ENCODE data around the gene TRAPPC5. TPM values are rescaled to one million over a fixed set of nuclear protein-coding genes. Genes with fewer than 3 reads are reported as not detected.

TRAPPC5 gene
- total RNA-seq, 3 donors from 2014 or later = 72.5 to 97.0 (median 91.1) TPM

- no peaks in the 10 kb centered on the region for H3K36me3 ChIP-seq (ENCODE audit: low read depth)
- ATAC-seq = no peak
- no peak overlapping the region for H3K4me3 ChIP-seq
- H3K9me3 ChIP-seq = no peaks in the 10 kb centered on the region
- H3K4me1 ChIP-seq (ENCODE audit: low read depth) = no peaks in the 10 kb centered on the region
- intact Hi-C loops (cut with DNase I, micrococcal nuclease) = no loop called here
- DNase-seq = no peak
- no peak for TF ChIP-seq CTCF (IDR thresholded peaks at IDR 0.05)
These were observed 48.6 kb downstream of the TRAPPC5 start for GRCh38 chr19:7729211-7729610.

GRCh38 chr19:7729831-7730285 lies 49.2 kb downstream of the TRAPPC5 start:
- ATAC-seq (peak; percentile 21), DNase-seq (no peak)
- H3K9me3 ChIP-seq = no peaks in the 10 kb centered on the region
- H3K4me1 ChIP-seq (ENCODE audit: low read depth) = no peaks in the 10 kb centered on the region
- TF ChIP-seq CTCF (IDR thresholded peaks at IDR 0.05) = no peak
- no peaks in the 10 kb centered on the region for H3K36me3 ChIP-seq (ENCODE audit: low read depth)
- no peak overlapping the region for H3K4me3 ChIP-seq
- intact Hi-C loops (cut with DNase I, micrococcal nuclease) = no loop called here

- H3K9me3 ChIP-seq = no peaks in the 10 kb centered on the region
- DNase-seq (no peak), ATAC-seq (no peak)
- intact Hi-C loops (cut with DNase I, micrococcal nuclease) = no loop called here
- H3K4me1 ChIP-seq (ENCODE audit: low read depth) = no peaks in the 10 kb centered on the region
- H3K36me3 ChIP-seq (ENCODE audit: low read depth) = no peaks in the 10 kb centered on the region
- no peak overlapping the region for H3K4me3 ChIP-seq
- TF ChIP-seq CTCF (IDR thresholded peaks at IDR 0.05) = no peak
These were observed 49.9 kb downstream of the TRAPPC5 start for GRCh38 chr19:7730286-7731217.

- no peak for ATAC-seq
- intact Hi-C loops (cut with DNase I, micrococcal nuclease) = no loop called here
- Histone ChIP-seq H3K4me3 (no peak overlapping the region), H3K4me1 (ENCODE audit: low read depth) (no peaks in the 10 kb centered on the region), H3K36me3 (ENCODE audit: low read depth) (no peaks in the 10 kb centered on the region), H3K9me3 (no peaks in the 10 kb centered on the region)
- TF ChIP-seq CTCF (IDR thresholded peaks at IDR 0.05) = no peak
- no peak for DNase-seq
These were observed 50.6 kb downstream of the TRAPPC5 start for GRCh38 chr19:7731218-7731595.

- Histone ChIP-seq H3K9me3 (no peaks in the 10 kb centered on the region), H3K4me1 (ENCODE audit: low read depth) (no peaks in the 10 kb centered on the region), H3K36me3 (ENCODE audit: low read depth) (no peaks in the 10 kb centered on the region), H3K4me3 (no peak overlapping the region)
- DNase-seq (no peak), ATAC-seq (no peak)
- TF ChIP-seq CTCF (IDR thresholded peaks at IDR 0.05) = no peak
- intact Hi-C loops (cut with DNase I, micrococcal nuclease) = no loop called here
These were observed 51.0 kb downstream of the TRAPPC5 start for GRCh38 chr19:7731615-7732014.

All from mucosa of descending colon (tissue), 3 donors.